HFF-Myc (cell line): ENCODE measurements around the gene PTGDR.

ENCODE experiments used
- DNase-seq: peaks from one replicate; pipeline ENCODE4 v3.0.0-alpha.2; 2011; ENCODE audit warnings: low read depth; ENCODE audit errors: extremely low read depth
- H3K4me3 ChIP-seq: replicated peaks from 2 replicates; pipeline ENCODE4 v1.5.1; 2011; ENCODE audit warnings: low read depth, mild to moderate bottlenecking, control low read depth, low read length
- CTCF ChIP-seq: IDR thresholded peaks from 2 replicates; pipeline ENCODE4 v1.5.1; 2012; ENCODE audit warnings: mild to moderate bottlenecking, low read depth, low read length, control low read depth; ENCODE audit errors: missing control alignments

Gene PTGDR

GRCh38 chr14:52314595-52315354 lies 47.3 kb downstream of the PTGDR start:
- peak overlapping the region; percentile 55 for H3K4me3 ChIP-seq
- no peak for DNase-seq
- no peak for TF ChIP-seq CTCF

GRCh38 chr14:52315355-52315718 lies 47.8 kb downstream of the PTGDR start:
- H3K4me3 ChIP-seq = no peak overlapping the region
- no peak for TF ChIP-seq CTCF
- no peak for DNase-seq

- TF ChIP-seq CTCF = no peak
- DNase-seq = no peak
- no peak overlapping the region for H3K4me3 ChIP-seq
These were observed 50.6 kb downstream of the PTGDR start for GRCh38 chr14:52318062-52318461.

- TF ChIP-seq CTCF = no peak
- H3K4me3 ChIP-seq = no peak overlapping the region
- DNase-seq = no peak
These were observed 51.5 kb downstream of the PTGDR start for GRCh38 chr14:52318826-52319645.

- no peak for DNase-seq
- TF ChIP-seq CTCF = no peak
- H3K4me3 ChIP-seq = no peak overlapping the region
These were observed 52.4 kb downstream of the PTGDR start for GRCh38 chr14:52319919-52320318.

- no peak for DNase-seq
- no peak overlapping the region for H3K4me3 ChIP-seq
- TF ChIP-seq CTCF = no peak
These were observed 57.6 kb downstream of the PTGDR start for GRCh38 chr14:52325126-52325525.
